Measurements from ENCODE around the gene ADARB2. TPM values are rescaled to one million over a fixed set of nuclear protein-coding genes. Genes with fewer than 3 reads are reported as not detected.

ADARB2 gene
- total RNA-seq, 1 donor from 2014 or later = 0.05 TPM

DNA sequence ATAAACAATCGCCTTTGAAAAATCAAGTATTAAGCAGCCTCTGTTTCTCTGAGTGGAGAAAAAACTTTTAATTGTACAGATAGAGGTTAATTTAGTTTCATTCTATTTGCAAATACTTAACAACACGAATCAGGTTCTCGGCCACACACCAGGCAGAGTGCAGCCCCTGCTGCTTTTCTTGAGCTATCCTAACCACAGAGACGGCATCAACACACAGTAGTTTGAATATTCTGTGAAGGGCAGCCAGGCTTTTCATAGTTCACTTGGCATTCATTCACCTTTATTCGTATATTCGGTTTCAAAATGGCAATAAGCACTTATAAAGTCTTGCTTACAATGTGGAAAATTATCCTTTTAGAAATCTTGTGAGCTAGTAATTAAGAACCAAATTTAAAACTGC is 5.7 kb downstream of the ADARB2 start:
- Mint-ChIP-seq H3K27me3 (ENCODE audit: low read depth) (peaks cover 47% of the 10 kb centered on the region), H3K4me3 (ENCODE audit: low read depth) (no peak overlapping the region), H3K27ac (no peak overlapping the region), H3K4me1 (ENCODE audit: low read depth) (peaks cover 2% of the 10 kb centered on the region), H3K9me3 (no peaks in the 10 kb centered on the region), H3K36me3 (ENCODE audit: low read depth) (no peaks in the 10 kb centered on the region)
- intact Hi-C loops (cut with micrococcal nuclease) = no loop called here
- no peak for DNase-seq (ENCODE audit: low spot score)

DNA sequence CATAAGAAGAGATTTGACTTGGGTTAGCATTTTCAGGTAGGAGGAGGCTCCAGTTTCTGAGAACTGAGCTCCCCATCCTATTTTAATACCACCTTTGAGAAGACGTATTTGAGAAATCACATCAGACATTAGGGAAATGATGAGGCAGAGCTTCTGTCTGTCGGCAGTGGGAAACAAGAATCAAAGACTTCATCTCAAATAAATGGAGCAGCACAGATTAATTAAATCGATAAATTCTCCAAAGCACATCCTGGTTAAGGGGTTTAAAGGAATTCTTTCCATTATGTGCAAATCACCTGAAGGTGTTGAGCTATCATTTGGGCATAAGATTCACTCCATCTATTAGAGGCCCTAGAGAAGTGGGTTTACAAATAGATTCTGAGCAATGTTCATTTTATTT is 7.6 kb downstream of the ADARB2 start:
- DNase-seq (ENCODE audit: low spot score) = no peak
- Mint-ChIP-seq H3K9me3 (no peaks in the 10 kb centered on the region), H3K27ac (no peak overlapping the region), H3K36me3 (ENCODE audit: low read depth) (no peaks in the 10 kb centered on the region), H3K4me3 (ENCODE audit: low read depth) (no peak overlapping the region), H3K4me1 (ENCODE audit: low read depth) (no peaks in the 10 kb centered on the region), H3K27me3 (ENCODE audit: low read depth) (peaks cover 31% of the 10 kb centered on the region)
- intact Hi-C loops (cut with micrococcal nuclease) = no loop called here

DNA sequence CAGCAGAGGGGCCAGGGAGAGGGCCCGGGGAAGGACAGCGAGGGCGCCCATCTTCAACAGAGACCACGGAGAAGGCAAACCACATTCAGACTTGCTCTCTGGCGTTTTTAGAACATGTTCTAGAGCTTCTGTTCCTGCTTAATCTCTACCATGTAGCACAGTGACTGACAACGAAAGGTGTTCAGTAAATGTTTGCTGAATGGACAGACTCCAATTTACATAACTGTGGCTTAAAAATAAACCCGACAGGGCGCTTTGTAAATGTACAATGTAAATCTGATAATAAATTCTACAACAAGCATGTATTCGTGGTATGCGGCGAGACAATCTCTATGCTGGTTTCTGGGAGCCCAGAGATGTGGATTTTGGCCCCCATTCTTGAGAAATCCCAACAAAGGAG is 10.5 kb downstream of the ADARB2 start:
- H3K4me1 Mint-ChIP-seq (ENCODE audit: low read depth) = no peaks in the 10 kb centered on the region
- no peak for DNase-seq (ENCODE audit: low spot score)
- H3K36me3 Mint-ChIP-seq (ENCODE audit: low read depth) = no peaks in the 10 kb centered on the region
- H3K27me3 Mint-ChIP-seq (ENCODE audit: low read depth) = peaks cover 13% of the 10 kb centered on the region
- no peak overlapping the region for H3K4me3 Mint-ChIP-seq (ENCODE audit: low read depth)
- H3K27ac Mint-ChIP-seq = no peak overlapping the region
- intact Hi-C loops (cut with micrococcal nuclease) = no loop called here
- no peaks in the 10 kb centered on the region for H3K9me3 Mint-ChIP-seq

DNA sequence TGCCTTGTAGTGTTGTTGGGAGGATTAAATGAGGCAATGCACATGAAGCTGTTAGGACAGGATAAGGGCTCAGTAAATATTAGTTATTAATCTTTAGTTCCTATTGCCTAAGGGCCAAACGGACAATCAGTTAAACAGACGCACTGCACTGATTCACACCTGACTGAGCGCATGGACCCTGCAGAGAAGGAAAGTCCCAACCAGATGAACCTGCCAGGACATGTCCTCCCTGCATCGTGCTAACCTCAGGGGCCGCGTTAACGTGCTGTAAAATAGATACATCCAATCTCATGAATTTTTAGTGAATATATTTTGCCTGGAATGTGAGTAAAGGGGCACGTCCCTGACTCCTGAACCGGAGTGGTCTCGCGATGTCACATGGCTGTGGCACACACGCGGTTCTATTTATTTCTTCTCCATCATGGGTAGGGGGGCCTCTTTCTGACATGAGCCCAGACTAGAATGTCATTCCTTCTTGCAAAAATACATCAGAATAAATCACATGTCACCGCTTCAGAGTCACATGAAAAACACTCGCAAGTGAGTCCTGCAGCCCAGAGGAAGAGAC is 12.3 kb downstream of the ADARB2 start:
- DNase-seq (ENCODE audit: low spot score) = no peak
- intact Hi-C loops (cut with micrococcal nuclease) = no loop called here
- H3K4me1 Mint-ChIP-seq (ENCODE audit: low read depth) = no peaks in the 10 kb centered on the region
- no peaks in the 10 kb centered on the region for H3K36me3 Mint-ChIP-seq (ENCODE audit: low read depth)
- no peaks in the 10 kb centered on the region for H3K9me3 Mint-ChIP-seq
- no peak overlapping the region for H3K27ac Mint-ChIP-seq
- H3K4me3 Mint-ChIP-seq (ENCODE audit: low read depth) = no peak overlapping the region
- peaks cover 1% of the 10 kb centered on the region for H3K27me3 Mint-ChIP-seq (ENCODE audit: low read depth)

DNA sequence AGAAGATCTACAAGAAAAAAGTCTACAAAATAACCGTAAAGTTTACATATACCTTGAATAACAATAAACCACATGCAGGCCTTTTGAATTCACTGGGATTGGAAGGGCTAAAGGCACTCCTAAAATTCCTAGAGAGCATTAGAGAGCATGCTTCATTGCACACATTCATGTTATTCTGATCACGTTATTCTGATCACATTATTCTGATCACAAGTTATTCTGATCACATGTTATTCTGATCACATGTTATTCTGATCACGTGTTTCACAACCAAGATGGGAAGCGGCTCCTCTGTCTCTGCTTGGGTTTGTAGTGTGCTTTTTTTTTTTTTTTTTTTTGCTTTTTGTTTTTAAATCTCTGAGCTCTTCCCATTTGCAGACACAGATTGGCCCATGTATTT is 20.5 kb downstream of the ADARB2 start:
- intact Hi-C loops (cut with micrococcal nuclease) = no loop called here

DNA sequence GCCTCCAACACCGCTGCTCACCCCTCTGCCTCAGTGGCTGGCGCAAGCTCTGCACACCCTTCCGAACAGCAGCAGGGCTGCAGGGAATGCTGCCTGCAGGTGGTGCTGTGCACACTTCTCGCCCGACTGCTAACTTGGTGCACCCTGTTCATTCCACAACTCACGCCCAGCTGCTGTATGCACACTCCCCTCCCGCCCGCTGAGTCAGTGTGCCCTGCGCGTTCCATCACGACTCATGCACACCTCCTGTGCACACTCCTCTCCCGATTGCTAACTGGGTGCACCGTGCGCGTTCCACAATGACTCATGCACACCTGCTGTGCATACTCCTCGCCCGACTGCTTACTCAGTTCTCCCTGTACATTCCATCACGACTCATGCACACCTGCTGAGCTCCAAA is 21.5 kb downstream of the ADARB2 start:
- intact Hi-C loops (cut with micrococcal nuclease) = no loop called here
- no peak for DNase-seq (ENCODE audit: low spot score)
- Mint-ChIP-seq H3K36me3 (ENCODE audit: low read depth) (no peaks in the 10 kb centered on the region), H3K4me3 (ENCODE audit: low read depth) (no peak overlapping the region), H3K27me3 (ENCODE audit: low read depth) (peaks cover 10% of the 10 kb centered on the region), H3K4me1 (ENCODE audit: low read depth) (no peaks in the 10 kb centered on the region), H3K9me3 (no peaks in the 10 kb centered on the region), H3K27ac (no peak overlapping the region)

More for the DNA sequence above, 20.5 kb downstream of the ADARB2 start:
- peaks cover 10% of the 10 kb centered on the region for H3K27me3 Mint-ChIP-seq (ENCODE audit: low read depth)
- H3K4me1 Mint-ChIP-seq (ENCODE audit: low read depth) = no peaks in the 10 kb centered on the region
- H3K9me3 Mint-ChIP-seq = no peaks in the 10 kb centered on the region
- H3K4me3 Mint-ChIP-seq (ENCODE audit: low read depth) = no peak overlapping the region
- no peak for DNase-seq (ENCODE audit: low spot score)
- no peaks in the 10 kb centered on the region for H3K36me3 Mint-ChIP-seq (ENCODE audit: low read depth)
- no peak overlapping the region for H3K27ac Mint-ChIP-seq

DNA sequence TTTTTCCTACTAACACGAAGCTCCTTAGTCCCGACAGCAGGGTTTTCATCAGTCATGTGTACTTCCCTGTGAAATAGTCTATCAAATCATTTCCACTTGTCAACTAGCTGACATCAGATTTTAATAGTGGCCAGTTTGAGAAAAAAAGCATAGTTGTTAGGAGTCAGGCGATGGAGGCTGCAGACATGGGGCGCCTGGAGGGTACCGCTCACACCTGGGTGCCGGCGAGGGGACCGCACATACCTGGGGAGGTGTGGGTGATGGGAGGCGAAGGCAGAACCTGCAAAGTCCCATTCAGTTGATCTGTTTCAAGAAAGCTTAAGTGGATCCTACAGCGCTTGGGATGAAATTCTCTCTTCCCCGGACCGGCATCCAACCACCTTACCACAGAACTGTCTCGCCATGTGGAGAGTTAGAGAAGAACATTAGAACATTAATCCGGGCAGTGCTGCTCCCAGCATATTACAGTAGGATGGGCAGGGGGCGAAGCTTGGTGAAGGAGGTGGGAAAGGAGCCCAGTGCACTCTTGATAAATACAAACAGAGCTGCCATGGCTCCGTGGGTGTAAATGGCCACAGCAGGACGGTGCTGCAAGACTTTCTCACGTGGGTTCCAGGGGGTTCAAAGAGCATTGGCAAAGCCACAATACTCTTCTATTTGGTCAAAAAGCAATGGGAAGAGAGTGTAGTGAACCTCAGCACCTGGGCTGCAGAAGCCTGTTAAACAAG is 24.2 kb downstream of the ADARB2 start:
- intact Hi-C loops (cut with micrococcal nuclease) = no loop called here
- Mint-ChIP-seq H3K27me3 (ENCODE audit: low read depth) (peaks cover 10% of the 10 kb centered on the region), H3K4me1 (ENCODE audit: low read depth) (no peaks in the 10 kb centered on the region), H3K36me3 (ENCODE audit: low read depth) (no peaks in the 10 kb centered on the region), H3K9me3 (no peaks in the 10 kb centered on the region), H3K4me3 (ENCODE audit: low read depth) (no peak overlapping the region), H3K27ac (no peak overlapping the region)
- DNase-seq (ENCODE audit: low spot score) = no peak

DNA sequence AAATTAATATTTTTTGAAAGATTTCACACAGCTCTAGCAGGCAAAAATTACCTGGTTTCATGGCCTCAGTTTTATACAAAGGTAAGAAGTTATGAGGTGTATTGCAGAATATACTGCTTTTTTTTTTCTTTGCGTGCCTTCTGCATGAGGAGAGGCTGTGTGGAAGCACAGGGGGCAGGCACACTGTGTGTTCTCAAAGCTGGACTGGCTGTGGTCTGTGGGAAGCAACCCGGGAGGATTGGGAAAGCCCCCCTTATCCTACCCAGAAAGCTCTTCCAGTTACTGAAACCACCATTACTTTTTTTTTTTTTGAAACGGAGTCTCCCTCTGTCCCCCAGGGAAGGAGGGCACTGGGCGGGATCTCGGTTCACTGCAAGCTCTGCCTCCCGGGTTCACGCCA is 25.0 kb downstream of the ADARB2 start:
- Mint-ChIP-seq H3K27me3 (ENCODE audit: low read depth) (peaks cover 9% of the 10 kb centered on the region), H3K36me3 (ENCODE audit: low read depth) (no peaks in the 10 kb centered on the region), H3K4me1 (ENCODE audit: low read depth) (no peaks in the 10 kb centered on the region), H3K27ac (no peak overlapping the region), H3K9me3 (peaks cover 8% of the 10 kb centered on the region), H3K4me3 (ENCODE audit: low read depth) (no peak overlapping the region)
- intact Hi-C loops (cut with micrococcal nuclease) = no loop called here
- no peak for DNase-seq (ENCODE audit: low spot score)

DNA sequence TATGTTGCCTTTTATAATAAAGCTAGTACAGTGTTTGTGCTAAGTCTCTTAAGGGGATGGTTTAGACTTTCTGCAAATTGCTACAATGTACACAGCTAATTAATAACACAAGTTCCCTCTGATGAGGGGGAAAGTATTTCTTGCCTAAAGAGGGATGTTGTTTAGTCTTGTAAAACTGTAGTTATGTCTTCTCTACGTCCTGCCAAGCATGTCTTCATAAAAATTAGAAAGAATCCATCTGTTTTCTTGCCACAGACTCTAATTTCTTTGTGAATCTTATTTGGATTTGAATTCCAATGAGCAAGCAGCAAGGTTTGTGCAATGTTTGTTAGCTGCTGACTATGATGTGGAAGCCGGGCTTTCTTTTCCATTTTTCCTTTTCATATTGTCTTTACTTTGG is 28.2 kb downstream of the ADARB2 start:
- peaks cover 6% of the 10 kb centered on the region for H3K27me3 Mint-ChIP-seq (ENCODE audit: low read depth)
- no peak for DNase-seq (ENCODE audit: low spot score)
- peaks cover 27% of the 10 kb centered on the region for H3K9me3 Mint-ChIP-seq
- H3K4me1 Mint-ChIP-seq (ENCODE audit: low read depth) = peaks cover 2% of the 10 kb centered on the region
- H3K36me3 Mint-ChIP-seq (ENCODE audit: low read depth) = no peaks in the 10 kb centered on the region
- intact Hi-C loops (cut with micrococcal nuclease) = no loop called here
- H3K4me3 Mint-ChIP-seq (ENCODE audit: low read depth) = no peak overlapping the region
- H3K27ac Mint-ChIP-seq = no peak overlapping the region

DNA sequence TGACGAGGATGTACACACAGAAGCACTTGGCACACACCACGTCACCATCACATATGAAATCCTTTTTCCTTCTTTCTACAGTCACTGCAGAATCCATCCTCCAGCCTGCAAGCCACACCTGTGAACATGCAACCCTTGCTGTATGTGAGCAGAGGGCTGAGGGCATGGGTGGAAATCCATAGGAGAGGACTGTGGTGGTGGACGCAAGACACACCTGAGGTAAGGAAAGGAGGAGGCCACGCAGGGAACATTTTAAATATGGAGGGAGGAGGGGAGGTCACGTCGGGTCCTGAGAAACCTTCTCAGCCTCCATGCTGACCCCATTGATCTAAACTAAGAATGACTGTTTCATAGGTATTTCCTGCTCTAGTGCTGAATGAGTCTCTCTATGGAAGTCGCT is 28.6 kb downstream of the ADARB2 start:
- intact Hi-C loops (cut with micrococcal nuclease) = no loop called here
- Mint-ChIP-seq H3K9me3 (peaks cover 27% of the 10 kb centered on the region), H3K27me3 (ENCODE audit: low read depth) (peaks cover 6% of the 10 kb centered on the region), H3K4me3 (ENCODE audit: low read depth) (no peak overlapping the region), H3K36me3 (ENCODE audit: low read depth) (no peaks in the 10 kb centered on the region), H3K27ac (no peak overlapping the region), H3K4me1 (ENCODE audit: low read depth) (peaks cover 2% of the 10 kb centered on the region)
- DNase-seq (ENCODE audit: low spot score) = no peak

DNA sequence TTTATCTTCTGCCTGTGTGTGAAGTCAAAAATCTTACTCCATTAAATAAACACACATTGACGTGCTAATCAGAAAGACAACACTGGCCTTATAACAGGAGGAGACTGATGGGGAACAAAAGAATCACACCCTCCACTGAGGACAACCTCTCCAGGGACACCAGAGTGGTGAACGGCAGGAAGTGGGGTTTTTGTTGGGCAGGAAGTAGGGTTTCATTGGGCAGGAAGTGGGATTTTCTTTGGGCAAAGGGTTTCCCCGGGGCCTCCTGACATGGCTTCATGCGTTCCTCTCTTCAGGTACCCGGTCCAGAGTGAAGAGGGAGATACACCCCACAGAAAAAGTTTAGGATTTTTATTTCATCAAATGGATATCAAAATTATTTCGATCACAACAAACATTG is 30.6 kb downstream of the ADARB2 start:
- DNase-seq (ENCODE audit: low spot score) = no peak
- H3K9me3 Mint-ChIP-seq = peaks cover 41% of the 10 kb centered on the region
- intact Hi-C loops (cut with micrococcal nuclease) = no loop called here
- H3K27ac Mint-ChIP-seq = no peak overlapping the region
- peaks cover 3% of the 10 kb centered on the region for H3K27me3 Mint-ChIP-seq (ENCODE audit: low read depth)
- H3K36me3 Mint-ChIP-seq (ENCODE audit: low read depth) = no peaks in the 10 kb centered on the region
- H3K4me1 Mint-ChIP-seq (ENCODE audit: low read depth) = peaks cover 2% of the 10 kb centered on the region
- no peak overlapping the region for H3K4me3 Mint-ChIP-seq (ENCODE audit: low read depth)

DNA sequence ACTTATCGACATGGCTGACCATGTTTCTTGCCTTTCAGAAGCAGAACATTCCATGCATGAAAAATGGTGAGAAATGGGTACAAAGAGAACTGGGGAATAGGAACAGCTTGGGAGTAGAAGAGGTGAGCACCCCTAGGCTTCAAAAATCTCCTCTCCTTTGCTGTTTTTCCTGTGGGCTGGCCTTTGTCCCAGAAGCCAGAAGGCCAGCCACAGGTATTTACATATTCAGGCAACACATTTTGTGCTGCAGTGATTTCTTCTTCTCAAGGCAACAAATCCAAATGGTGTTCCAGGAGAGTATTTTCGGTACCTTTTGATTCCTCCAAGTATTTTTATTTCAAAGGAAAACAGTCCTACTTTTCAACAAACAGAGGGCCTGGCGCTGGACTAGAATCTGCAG is 31.1 kb downstream of the ADARB2 start:
- peaks cover 3% of the 10 kb centered on the region for H3K27me3 Mint-ChIP-seq (ENCODE audit: low read depth)
- peaks cover 2% of the 10 kb centered on the region for H3K4me1 Mint-ChIP-seq (ENCODE audit: low read depth)
- H3K36me3 Mint-ChIP-seq (ENCODE audit: low read depth) = no peaks in the 10 kb centered on the region
- no peak overlapping the region for H3K4me3 Mint-ChIP-seq (ENCODE audit: low read depth)
- H3K9me3 Mint-ChIP-seq = peaks cover 43% of the 10 kb centered on the region
- no peak for DNase-seq (ENCODE audit: low spot score)
- H3K27ac Mint-ChIP-seq = no peak overlapping the region
- intact Hi-C loops (cut with micrococcal nuclease) = no loop called here

DNA sequence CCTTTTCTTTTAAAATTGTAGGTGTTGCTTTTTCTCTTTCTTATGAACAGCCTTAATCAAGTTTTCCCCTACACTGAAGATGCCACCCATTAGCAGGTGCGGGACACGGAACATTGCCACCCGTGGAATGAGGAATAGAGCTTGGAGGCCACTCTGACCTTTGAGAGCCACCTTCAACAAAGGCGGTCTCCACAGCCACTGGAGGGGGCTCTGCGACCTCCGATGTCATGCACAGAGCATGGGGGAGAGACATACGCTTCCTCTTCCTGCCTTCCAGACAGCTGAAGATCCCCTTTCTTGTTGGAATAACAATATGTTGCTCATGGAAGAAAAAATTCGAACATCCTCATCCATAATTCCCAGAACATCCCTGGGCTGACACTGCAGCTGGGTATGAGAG is 39.1 kb downstream of the ADARB2 start:
- Mint-ChIP-seq H3K27ac (no peak overlapping the region), H3K9me3 (peaks cover 20% of the 10 kb centered on the region), H3K4me1 (ENCODE audit: low read depth) (no peaks in the 10 kb centered on the region), H3K4me3 (ENCODE audit: low read depth) (no peak overlapping the region), H3K27me3 (ENCODE audit: low read depth) (no peaks in the 10 kb centered on the region), H3K36me3 (ENCODE audit: low read depth) (no peaks in the 10 kb centered on the region)
- intact Hi-C loops (cut with micrococcal nuclease) = no loop called here
- DNase-seq (ENCODE audit: low spot score) = no peak

Measured in activated T-helper 2 cell treated with anti-CD3 and anti-CD28 coated beads, Interferon-gamma antibody, Interleukin-2, Interleukin-4, amounts not matched to agents 10 μg/mL and 5 μg/mL and 100 μg/mL, durations not matched to agents 14 hours and 24 hours and 36 hours (primary cell).